Right lobe of liver (tissue), 4 donors: ENCODE measurements around the gene RNASE13.

Experiments used
- CTCF ChIP-seq, 4 donors: fragments of 200-600 bp in 3 of 4; fragments of 450-650 bp in 1 of 4; IDR thresholded peaks; one replicate each; pipeline versions ENCODE4 v1.5.1 to v1.8.0; 2016 to 2022; ENCODE audit warnings: antibody characterized with exemption in 4 of 4, mild to moderate bottlenecking in 2 of 4
- POLR2A ChIP-seq: fragments of 450-650 bp; IDR thresholded peaks from one replicate; pipeline ENCODE4 v1.6.1; 2017; ENCODE audit warnings: antibody characterized with exemption, mild to moderate bottlenecking
- donor health status: DM: no; HTN: no; CAD: no.
- donor health status: DM: no; HTN: no; CAD: no.
- donor health status: DM: no; HTN: yes; CAD: no.

- TF ChIP-seq POLR2A (no peak), CTCF (IDR thresholded peaks at IDR 0.05) (no peak)
Measured at GRCh38 chr14:21029917-21030316, 4.7 kb downstream of the RNASE13 start, which contains the start of gene TPPP2.
